Thyroid gland (tissue), 4 donors: ENCODE measurements around the gene PARD3B.

Experiments
- CTCF ChIP-seq, 6 experiments: fragments of 200-600 bp in 3 of 6; fragments of 450-650 bp in 3 of 6; sonication (generic) in 3 of 6; IDR thresholded peaks; one replicate each; pipeline ENCODE4 v1.5.1; 2016 to 2019; ENCODE audit warnings: antibody characterized with exemption in 6 of 6, mild to moderate bottlenecking in 2 of 6, inconsistent platforms in 1 of 6, moderate library complexity in 1 of 6
- POLR2A ChIP-seq, 2 donors: fragments of 450-650 bp; IDR thresholded peaks; one replicate each; pipeline ENCODE4 v1.6.1; 2017; ENCODE audit warnings: antibody characterized with exemption in 2 of 2, mild to moderate bottlenecking in 2 of 2, moderate library complexity in 1 of 2

GRCh38 chr2:205370726-205371125 is 825.5 kb downstream of the PARD3B start:
- TF ChIP-seq CTCF (IDR thresholded peaks at IDR 0.05) (no peak), POLR2A (IDR thresholded peaks at IDR 0.05) (no peak)
